OCI-LY3 (cell line): Measurements from ENCODE around the gene IGSF22.

Experiments
- H2AFZ ChIP-seq: fragments of 200-600, 300-600 bp; shearing (Covaris generic); 2 replicates; pipeline ENCODE4 v1.6.0; 2014; ENCODE audit warnings: antibody characterized with exemption, low read depth, low read length
- H3K27ac ChIP-seq: fragments of 200-600, 300-600 bp; sonication (generic); 2 replicates; pipeline ENCODE4 v1.5.1; 2014; ENCODE audit warnings: mild to moderate bottlenecking, low read length, moderate library complexity, mixed read lengths
- H3K27me3 ChIP-seq: fragments of 200-600, 300-600 bp; sonication (generic); 2 replicates; pipeline ENCODE4 v1.6.1; 2014; ENCODE audit warnings: low read depth, low read length, mixed read lengths
- H3K36me3 ChIP-seq: fragments of 200-600, 300-600 bp; sonication (generic); replicated peaks from 2 replicates; pipeline ENCODE3; 2014; ENCODE audit warnings: low read depth, low read length, mixed read lengths
- H3K4me1 ChIP-seq: fragments of 300-600, 200-600 bp; sonication (generic); 2 replicates; pipeline ENCODE4 v1.6.1; 2014; ENCODE audit warnings: low read length, mixed read lengths
- H3K4me2 ChIP-seq: fragments of 200-600, 300-600 bp; sonication (generic); 2 replicates; pipeline ENCODE4 v1.6.1; 2014; ENCODE audit warnings: low read length, mixed read lengths
- H3K4me3 ChIP-seq: fragments of 300-600, 200-600 bp; sonication (generic); 2 replicates; pipeline ENCODE4 v1.5.1; 2014; ENCODE audit warnings: antibody characterized with exemption, mild to moderate bottlenecking, low read length, moderate library complexity
- H3K79me2 ChIP-seq: fragments of 300-600, 200-600 bp; shearing (Covaris generic); 2 replicates; pipeline ENCODE4 v1.6.1; 2014; ENCODE audit warnings: mild to moderate bottlenecking, low read length, mixed read lengths
- H3K9ac ChIP-seq: fragments of 300-600, 200-600 bp; shearing (Covaris generic); 2 replicates; pipeline ENCODE4 v1.6.0; 2014; ENCODE audit warnings: mild to moderate bottlenecking, low read length, moderate library complexity
- H3K9me3 ChIP-seq: fragments of 200-600, 300-600 bp; shearing (Covaris generic); 2 replicates; pipeline ENCODE4 v1.6.1; 2014; ENCODE audit warnings: low read length, mixed read lengths; ENCODE audit not compliant: insufficient read depth
- H4K20me1 ChIP-seq: fragments of 200-600, 300-600 bp; sonication (generic); 2 replicates; pipeline ENCODE4 v1.6.1; 2016; ENCODE audit warnings: low read length, mixed read lengths; ENCODE audit not compliant: insufficient read depth
- CTCF ChIP-seq: fragments of 200-600, 300-600 bp; sonication (generic); IDR thresholded peaks from 2 replicates; pipeline ENCODE4 v1.5.1; 2014; ENCODE audit warnings: antibody characterized with exemption, low read length, low read depth
- EZH2phosphoT487 ChIP-seq: fragments of 200-600 bp; shearing (Covaris generic); IDR thresholded peaks from 2 replicates; pipeline ENCODE4 v1.6.1; 2018; ENCODE audit warnings: antibody characterized with exemption, mixed run types, low read depth

Gene IGSF22

GRCh38 chr11:18728658-18729057 is 2.7 kb upstream of the IGSF22 start:
- Histone ChIP-seq H3K79me2 (no peaks in the 10 kb centered on the region), H3K27me3 (no peaks in the 10 kb centered on the region), H4K20me1 (no peaks in the 10 kb centered on the region), H2AFZ (no peak overlapping the region), H3K9ac (no peak overlapping the region), H3K36me3 (no peaks in the 10 kb centered on the region), H3K27ac (no peak overlapping the region), H3K4me1 (peaks cover 20% of the 10 kb centered on the region), H3K4me3 (no peak overlapping the region), H3K4me2 (no peak overlapping the region), H3K9me3 (no peaks in the 10 kb centered on the region)
- TF ChIP-seq EZH2phosphoT487 (no peak), CTCF (no peak)

GRCh38 chr11:18727479-18728236 is 1.7 kb upstream of the IGSF22 start:
- Histone ChIP-seq H3K27me3 (no peaks in the 10 kb centered on the region), H3K4me3 (no peak overlapping the region), H2AFZ (peak overlapping the region; percentile 53; the same call in 1 of the 2 replicates), H3K27ac (no peak overlapping the region), H3K4me1 (peaks cover 18% of the 10 kb centered on the region), H3K9me3 (no peaks in the 10 kb centered on the region), H3K4me2 (no peak overlapping the region), H4K20me1 (no peaks in the 10 kb centered on the region), H3K36me3 (no peaks in the 10 kb centered on the region), H3K79me2 (no peaks in the 10 kb centered on the region), H3K9ac (no peak overlapping the region)
- TF ChIP-seq EZH2phosphoT487: no peak
- TF ChIP-seq CTCF: peak; percentile 69

GRCh38 chr11:18723991-18724390 is 2.0 kb downstream of the IGSF22 start:
- Histone ChIP-seq H3K9ac (no peak overlapping the region), H3K4me2 (no peak overlapping the region), H3K9me3 (no peaks in the 10 kb centered on the region), H3K4me3 (no peak overlapping the region), H3K27ac (no peak overlapping the region), H4K20me1 (no peaks in the 10 kb centered on the region), H3K27me3 (0 out of 2 replicates have a peak, but pooled peaks cover 3% of the 10 kb centered on the region), H3K36me3 (no peaks in the 10 kb centered on the region), H3K4me1 (0 out of 2 replicates have a peak, but pooled peaks cover 7% of the 10 kb centered on the region), H3K79me2 (no peaks in the 10 kb centered on the region), H2AFZ (no peak overlapping the region)
- TF ChIP-seq EZH2phosphoT487: no peak

- H3K4me2 ChIP-seq: peak overlapping the region; percentile 96
- H4K20me1 ChIP-seq: no peaks in the 10 kb centered on the region
- H3K4me1 ChIP-seq: 0 out of 2 replicates have a peak, but pooled peaks cover 4% of the 10 kb centered on the region
- H2AFZ ChIP-seq: peak overlapping the region; percentile 88; the same call in 1 of the 2 replicates
- peak overlapping the region; percentile 87 for H3K4me3 ChIP-seq
- TF ChIP-seq EZH2phosphoT487 (no peak), CTCF (peak; percentile 18; the same call in 1 of the 2 replicates)
- H3K79me2 ChIP-seq: no peaks in the 10 kb centered on the region
- H3K9ac ChIP-seq: peak overlapping the region; percentile 68; the same call in 1 of the 2 replicates
- no peak overlapping the region for H3K27ac ChIP-seq
- H3K9me3 ChIP-seq: no peaks in the 10 kb centered on the region
- peaks cover 14% of the 10 kb centered on the region; the same call in 1 of the 2 replicates for H3K27me3 ChIP-seq
- H3K36me3 ChIP-seq: no peaks in the 10 kb centered on the region
Observed at GRCh38 chr11:18722293-18722637, 3.7 kb downstream of the IGSF22 start.
